Stomach (tissue), 9 donors: ENCODE measurements around the gene SH3YL1. TPM values are rescaled to one million over a fixed set of nuclear protein-coding genes. Genes with fewer than 3 reads are reported as not detected.

Experiments
- DNase-seq, 2 donors: peaks; one replicate each; pipeline versions ENCODE4 v3.0.0 to v3.0.0-alpha.2; 2013 to 2019
- H3K27ac ChIP-seq, 5 donors: fragments of 200-600 bp in 4 of 5; sonication (generic) in 4 of 5; one replicate each; pipeline ENCODE4 v1.5.1; 2013 to 2019; ENCODE audit warnings: mild to moderate bottlenecking in 1 of 5, moderate library complexity in 1 of 5
- H3K27me3 ChIP-seq, 3 donors: fragments of 200-600 bp; sonication (generic); one replicate each; pipeline ENCODE4 v1.5.1; 2017 to 2019; ENCODE audit warnings: mixed run types in 1 of 3
- H3K36me3 ChIP-seq, 4 donors: fragments of 200-600 bp; sonication (generic); 1 replicate in 3 of 4; 2 replicates in 1 of 4; pipeline ENCODE4 v1.5.1; 2016 to 2019
- H3K4me1 ChIP-seq, 4 donors: fragments of 200-600 bp; sonication (generic); one replicate each; pipeline ENCODE4 v1.5.1; 2016 to 2019
- H3K4me3 ChIP-seq, 4 donors: fragments of 200-600 bp; sonication (generic) in 3 of 4; one replicate each; pipeline ENCODE4 v1.5.1; 2016 to 2019; ENCODE audit warnings: mild to moderate bottlenecking in 1 of 4
- H3K9me3 ChIP-seq, 4 donors: fragments of 200-600 bp; sonication (generic); one replicate each; pipeline ENCODE4 v1.5.1; 2016 to 2019
- CTCF ChIP-seq, 7 experiments: fragments of 450-650 bp in 4 of 7; fragments of 200-600 bp in 3 of 7; sonication (generic) in 3 of 7; IDR thresholded peaks; one replicate each; pipeline ENCODE4 v1.5.1; 2016 to 2019; ENCODE audit warnings: antibody characterized with exemption in 7 of 7, control low read depth in 2 of 7, mild to moderate bottlenecking in 1 of 7
- EP300 ChIP-seq: sonication (generic); formaldehyde crosslinking; IDR thresholded peaks from one replicate; pipeline ENCODE4 v1.6.1; 2017; ENCODE audit warnings: antibody characterized with exemption
- POLR2A ChIP-seq, 4 donors: fragments of 450-650 bp; IDR thresholded peaks; one replicate each; pipeline ENCODE4 v1.6.1; 2016; ENCODE audit warnings: antibody characterized with exemption in 4 of 4, control low read depth in 2 of 4, mild to moderate bottlenecking in 1 of 4, moderate library complexity in 1 of 4
- POLR2AphosphoS5 ChIP-seq, 3 donors: sonication (generic); formaldehyde crosslinking; IDR thresholded peaks; one replicate each; pipeline ENCODE4 v1.6.1; 2016; ENCODE audit warnings: antibody characterized with exemption in 3 of 3
- WGBS, 5 donors: extraction: QIAGEN DNeasy Blood & Tissue Kit in 3 of 5; methylation state at CpG; one replicate each; pipeline versions ENCODE4 v1.1.5 to v1.1.7; 2013 to 2018; 5-methylcytosine and 5-hydroxymethylcytosine counted together
- intact Hi-C: fragments of 100-400 bp; cut with DNase I; formaldehyde crosslinking; loops from one replicate; pipeline ENCODE4 v1.15.1; 2023; ENCODE audit warnings: low total_unique reads
- polyA plus RNA-seq, 3 donors: library from polyadenylated mRNA; stranded (reverse); fragments of 200-250 nt; gene quantifications; one replicate each; pipeline ENCODE4 v1.2.3, GENCODE V29; 2013
- total RNA-seq, 5 donors: library from RNA; depleted of rRNA; stranded (reverse); fragments of >200 nt; gene quantifications; one replicate each; pipeline versions ENCODE4 v1.1.0 to v1.2.3, GENCODE V29; 2014 to 2016
- donor health status: healthy with polysubstance abuse.
- donor health status: Bipolar disorder and iron deficiency.
- donor health status: healthy.

Gene SH3YL1
- total and polyA plus RNA-seq, 8 donors, result 45.5 to 230 (median 143) TPM

- Histone ChIP-seq H3K36me3 (peaks cover 12 to 32% (median 29%) of the 10 kb centered on the region in 4 donors), H3K9me3 (no peaks in the 10 kb centered on the region), H3K27ac (no peak overlapping the region), H3K4me1 (peaks cover 31 to 61% (median 45%) of the 10 kb centered on the region in 4 donors), H3K27me3 (peaks cover 9 to 41% (median 32%) of the 10 kb centered on the region in 3 donors), H3K4me3 (no peak overlapping the region)
- DNase-seq, result no peak
- 53 to 65% (median 60%) methylated on average over 13 of the region's 13 CpGs for WGBS, 5 donors
- TF ChIP-seq EP300 (no peak), CTCF (IDR thresholded peaks at IDR 0.05) (no peak), POLR2A (IDR thresholded peaks at IDR 0.05) (no peak), POLR2AphosphoS5 (IDR thresholded peaks at IDR 0.05) (no peak)
- intact Hi-C loops, result no loop called here
Measured at GRCh38 chr2:284896-285492, 21.2 kb upstream of the SH3YL1 start.

GRCh38 chr2:283996-284794 lies 20.4 kb upstream of the SH3YL1 start:
- Histone ChIP-seq H3K4me3 (no peak overlapping the region), H3K9me3 (no peaks in the 10 kb centered on the region), H3K27ac (no peak overlapping the region), H3K4me1 (peaks cover 27 to 60% (median 44%) of the 10 kb centered on the region in 4 donors), H3K27me3 (peaks cover 6 to 33% (median 24%) of the 10 kb centered on the region in 3 donors), H3K36me3 (peaks cover 12 to 40% (median 37%) of the 10 kb centered on the region in 4 donors)
- WGBS, 5 donors, result 89 to 94% (median 91%) methylated on average over 4 of the region's 4 CpGs
- intact Hi-C loops, result no loop called here
- TF ChIP-seq POLR2AphosphoS5 (IDR thresholded peaks at IDR 0.05) (no peak), CTCF (IDR thresholded peaks at IDR 0.05) (no peak), POLR2A (IDR thresholded peaks at IDR 0.05) (no peak), EP300 (no peak)
- no peak for DNase-seq

- 92 to 95% (median 93%) methylated on average over 12 of the region's 12 CpGs for WGBS, 5 donors
- no peak overlapping the region for H3K4me3 ChIP-seq
- intact Hi-C loops, result no loop called here
- peaks cover 13 to 48% (median 33%) of the 10 kb centered on the region in 4 donors for H3K4me1 ChIP-seq
- peaks cover 17 to 56% (median 52%) of the 10 kb centered on the region in 4 donors for H3K36me3 ChIP-seq
- no peak for TF ChIP-seq POLR2AphosphoS5 (IDR thresholded peaks at IDR 0.05)
- TF ChIP-seq EP300, result no peak
- no peak for TF ChIP-seq CTCF (IDR thresholded peaks at IDR 0.05)
- no peak for TF ChIP-seq POLR2A (IDR thresholded peaks at IDR 0.05)
- peaks cover 0 to 18% (median 8%) of the 10 kb centered on the region in 3 donors for H3K27me3 ChIP-seq
- no peaks in the 10 kb centered on the region for H3K9me3 ChIP-seq
- H3K27ac ChIP-seq, result no peak overlapping the region
- DNase-seq, result no peak
Measured at GRCh38 chr2:282371-283263, 18.8 kb upstream of the SH3YL1 start.

GRCh38 chr2:281381-281780 lies 17.5 kb upstream of the SH3YL1 start:
- intact Hi-C loops, result no loop called here
- peak overlapping the region; percentile 12 to 71 (median 38) for H3K27ac ChIP-seq
- H3K4me3 ChIP-seq, result no peak overlapping the region
- peaks cover 5 to 37% (median 22%) of the 10 kb centered on the region in 4 donors for H3K4me1 ChIP-seq
- no peak for DNase-seq
- 93 to 96% (median 94%) methylated on average over 8 to 9 of the region's 9 CpGs for WGBS, 5 donors
- peaks cover 0 to 7% (median 0%) of the 10 kb centered on the region in 3 donors for H3K27me3 ChIP-seq
- TF ChIP-seq CTCF (IDR thresholded peaks at IDR 0.05) (no peak), POLR2AphosphoS5 (IDR thresholded peaks at IDR 0.05) (no peak), POLR2A (IDR thresholded peaks at IDR 0.05) (no peak), EP300 (no peak)
- H3K9me3 ChIP-seq, result no peaks in the 10 kb centered on the region
- peaks cover 21 to 68% (median 65%) of the 10 kb centered on the region in 4 donors for H3K36me3 ChIP-seq
